ENCODE data around the gene EXOC6.

GRCh38 chr10:93027508-93027907, 179.2 kb downstream of the EXOC6 start:
- TF ChIP-seq POLR2AphosphoS5 (IDR thresholded peaks at IDR 0.05; ENCODE audit: borderline replicate concordance, low read depth, low read length) (no peak), EZH2 (IDR thresholded peaks at IDR 0.05) (no peak), FOXP2 (optimal IDR thresholded peaks at IDR 0.05; ENCODE audit: control extremely low read depth, extremely low read length, insufficient read depth) (no peak)

All from SK-N-MC (cell line).